ENCODE data around the gene DNAJB6. TPM values are rescaled to one million over a fixed set of nuclear protein-coding genes. Genes with fewer than 3 reads are reported as not detected.
"Not testable (repeated sequence)": the region's sequence is repeated elsewhere in the genome, so short reads cannot be mapped to it uniquely, and the experiment has no call there.

Gene DNAJB6
- polyA plus RNA-seq, 1 experiment: 188 TPM

GRCh38 chr7:157445246-157445955, 108.6 kb downstream of the DNAJB6 start:
- POLR2A ChIA-PET: no interaction called here
- H3K27ac ChIP-seq (ENCODE audit: low read depth, low read length): no peak overlapping the region
- TF ChIP-seq CTCF (IDR thresholded peaks at IDR 0.05; ENCODE audit: low read depth, low read length): no peak
- peaks cover 28% of the 10 kb centered on the region for H3K9me3 ChIP-seq (ENCODE audit: control insufficient read depth, insufficient read depth, low read length)
- H3K4me3 ChIP-seq (ENCODE audit: low read depth, low read length): no peak overlapping the region
- no peak for DNase-seq (ENCODE audit: low read depth, low spot score)
- CTCF ChIA-PET: no interaction called here
- H3K27me3 ChIP-seq (ENCODE audit: control insufficient read depth, insufficient read depth, low read length): no peaks in the 10 kb centered on the region

- ChIA-PET CTCF (no interaction called here), POLR2A (no interaction called here)
- Histone ChIP-seq H3K4me3 (ENCODE audit: low read depth, low read length) (no peak overlapping the region), H3K9me3 (ENCODE audit: control insufficient read depth, insufficient read depth, low read length) (peaks cover 22% of the 10 kb centered on the region), H3K27ac (ENCODE audit: low read depth, low read length) (no peak overlapping the region), H3K27me3 (ENCODE audit: control insufficient read depth, insufficient read depth, low read length) (no peaks in the 10 kb centered on the region)
- no peak for DNase-seq (ENCODE audit: low read depth, low spot score)
- TF ChIP-seq CTCF (IDR thresholded peaks at IDR 0.05; ENCODE audit: low read depth, low read length): no peak
Observed at GRCh38 chr7:157445956-157446295, 109.1 kb downstream of the DNAJB6 start.

GRCh38 chr7:157446322-157446721, 109.5 kb downstream of the DNAJB6 start:
- peaks cover 18% of the 10 kb centered on the region; the same call in 1 of the 2 replicates for H3K9me3 ChIP-seq (ENCODE audit: control insufficient read depth, insufficient read depth, low read length)
- no peak for TF ChIP-seq CTCF (IDR thresholded peaks at IDR 0.05; ENCODE audit: low read depth, low read length)
- no peaks in the 10 kb centered on the region for H3K27me3 ChIP-seq (ENCODE audit: control insufficient read depth, insufficient read depth, low read length)
- H3K27ac ChIP-seq (ENCODE audit: low read depth, low read length): no peak overlapping the region
- ChIA-PET CTCF (no interaction called here), POLR2A (no interaction called here)
- DNase-seq (ENCODE audit: low read depth, low spot score): no peak
- H3K4me3 ChIP-seq (ENCODE audit: low read depth, low read length): no peak overlapping the region

- POLR2A ChIA-PET; H3K27me3 ChIP-seq (ENCODE audit: control insufficient read depth, insufficient read depth, low read length); H3K27ac ChIP-seq (ENCODE audit: low read depth, low read length); H3K4me3 ChIP-seq (ENCODE audit: low read depth, low read length); DNase-seq (ENCODE audit: low read depth, low spot score); H3K9me3 ChIP-seq (ENCODE audit: control insufficient read depth, insufficient read depth, low read length); CTCF ChIA-PET: not testable (repeated sequence)
Observed at GRCh38 chr7:157454003-157454402, 117.2 kb downstream of the DNAJB6 start.

- POLR2A ChIA-PET: no interaction called here
- Histone ChIP-seq H3K4me3 (ENCODE audit: low read depth, low read length) (no peak overlapping the region), H3K9me3 (ENCODE audit: control insufficient read depth, insufficient read depth, low read length) (peaks cover 3% of the 10 kb centered on the region; the same call in 1 of the 2 replicates), H3K27me3 (ENCODE audit: control insufficient read depth, insufficient read depth, low read length) (peaks cover 3% of the 10 kb centered on the region), H3K27ac (ENCODE audit: low read depth, low read length) (no peak overlapping the region)
- no peak for DNase-seq (ENCODE audit: low read depth, low spot score)
- CTCF ChIA-PET: no interaction called here
- TF ChIP-seq CTCF (IDR thresholded peaks at IDR 0.05; ENCODE audit: low read depth, low read length): no peak
Observed at GRCh38 chr7:157457355-157458253, 120.8 kb downstream of the DNAJB6 start.
